Nucleus accumbens (tissue), 56 donors: ENCODE data around the gene RAB6A.
"Not testable (repeated sequence)": the region's sequence is repeated elsewhere in the genome, so short reads cannot be mapped to it uniquely, and the experiment has no call there.

Experiments used
- DNase-seq, 56 donors: peaks; one replicate each; lab custom pipeline; 2025; lab: John Stamatoyannopoulos, UW

The RAB6A gene

DNA sequence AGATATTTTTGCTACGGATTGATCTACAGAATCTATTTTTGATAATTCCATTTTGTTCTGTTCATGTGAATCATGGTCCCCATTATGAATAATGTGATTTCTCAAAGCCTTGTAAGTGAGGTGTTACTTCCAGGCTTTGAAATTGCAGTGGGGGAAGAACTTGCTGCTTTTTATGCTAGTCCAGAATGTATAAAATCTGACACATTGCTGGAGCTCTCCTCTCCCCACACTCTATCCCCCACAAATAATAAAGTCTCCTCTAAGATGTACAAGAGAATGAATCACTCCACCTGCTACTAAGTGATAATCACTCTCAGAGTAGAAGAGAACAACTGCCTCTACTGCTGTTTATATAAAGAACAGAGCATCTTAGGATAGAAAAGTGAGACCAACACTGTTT is 5.9 kb upstream of the RAB6A start:
- peak in 2 of 56 donors; percentile 17 to 25 for DNase-seq

DNA sequence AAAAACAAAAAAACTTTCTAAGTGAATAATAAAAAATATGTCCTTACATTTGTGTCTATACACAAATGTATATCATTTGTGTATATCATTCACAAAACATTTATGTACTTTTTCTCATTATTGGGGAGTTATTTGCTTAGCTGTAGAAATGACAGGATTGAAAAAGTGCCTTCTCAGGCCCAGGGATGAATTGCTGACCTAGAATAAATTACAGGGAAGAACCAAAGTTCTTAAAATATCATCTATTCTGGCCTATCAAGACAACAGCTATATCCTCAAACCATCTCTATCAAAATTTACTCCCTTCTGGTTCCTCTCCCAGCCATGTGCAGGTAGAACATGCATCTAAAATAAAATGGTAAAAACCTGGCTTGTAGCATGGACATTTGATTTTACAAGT is 1.9 kb upstream of the RAB6A start:
- DNase-seq: no peak

DNA sequence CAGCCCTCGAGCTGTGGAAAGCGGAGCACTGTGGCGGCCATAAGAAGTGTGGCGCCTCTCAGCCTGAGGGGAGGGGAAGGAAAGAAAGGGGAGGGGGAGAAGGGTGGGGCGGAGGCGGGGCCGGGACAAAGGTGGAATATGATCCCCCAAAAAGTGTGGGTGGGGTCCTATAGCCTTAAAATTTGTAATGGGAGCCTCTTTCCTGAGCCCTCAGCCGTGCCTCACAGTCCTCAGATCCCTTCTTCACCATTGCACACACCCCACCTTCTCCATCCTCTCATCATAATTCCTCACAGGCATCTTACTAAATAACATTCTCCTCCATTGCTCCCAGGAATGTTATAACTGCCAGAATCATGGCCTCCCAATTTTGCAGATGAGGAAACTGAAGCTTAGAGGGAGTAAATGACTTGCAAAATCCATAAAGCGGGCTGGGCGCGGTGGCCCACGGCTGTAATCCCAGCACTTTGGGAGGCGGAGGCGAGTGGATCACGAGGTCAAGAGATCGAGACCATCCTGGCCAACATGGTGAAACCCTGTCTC is 600 bp upstream of the RAB6A start:
- no peak for DNase-seq

DNA sequence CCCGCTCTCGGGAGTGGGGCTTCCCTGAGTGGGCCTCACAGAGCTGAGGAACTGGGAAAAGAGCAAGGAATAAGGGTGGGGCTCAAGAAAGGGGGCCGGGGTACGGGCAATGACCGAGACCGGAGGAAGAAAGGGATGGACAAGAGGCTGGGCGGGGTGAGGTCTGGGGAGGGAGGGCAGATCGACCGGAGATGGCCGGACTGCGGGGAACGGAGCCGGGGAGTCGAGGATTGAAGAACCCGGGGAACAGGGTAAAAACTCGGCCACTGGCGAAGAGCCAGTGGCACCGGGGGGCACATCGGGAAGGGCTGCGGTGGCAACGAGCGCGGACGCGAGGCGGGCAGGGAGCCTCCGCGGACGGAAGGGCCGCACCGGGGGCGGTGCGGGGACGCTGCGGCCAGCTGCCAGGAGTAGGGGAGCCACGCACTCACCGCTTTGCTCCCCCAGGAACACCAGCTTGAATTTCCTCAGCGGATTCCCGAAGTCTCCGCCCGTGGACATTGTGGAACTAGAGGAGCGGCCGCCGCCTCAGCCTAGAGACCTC is 667 bp downstream of the RAB6A start:
- peak in 36 of 56 donors; percentile 7 to 64 (median 42) for DNase-seq

DNA sequence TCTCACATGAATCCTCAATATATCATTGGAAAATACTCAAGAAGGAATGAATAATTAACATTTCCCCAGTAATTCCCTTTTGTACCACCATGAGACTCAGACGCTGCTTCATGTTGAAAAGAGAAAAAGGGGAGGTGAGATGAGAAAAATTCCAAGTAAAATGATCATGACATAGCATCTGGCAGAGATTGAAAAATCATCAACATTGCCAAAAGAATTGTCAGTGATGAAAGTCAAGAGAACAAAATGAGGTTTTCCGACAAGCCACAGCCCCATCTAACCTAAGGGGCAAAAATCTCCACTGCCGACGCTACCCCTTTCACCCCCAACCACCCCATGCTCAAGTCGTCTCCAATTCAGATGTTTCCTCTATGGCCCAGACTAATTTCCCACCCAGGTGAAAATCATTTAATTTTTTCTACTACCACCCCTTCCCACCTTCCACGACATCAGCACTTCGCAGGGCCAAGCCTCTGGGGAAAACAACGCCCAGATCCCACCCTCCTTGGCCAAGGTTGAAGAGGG is 1.2 kb downstream of the RAB6A start:
- peak in 3 of 56 donors; percentile 32 to 46 (median 41) for DNase-seq

DNA sequence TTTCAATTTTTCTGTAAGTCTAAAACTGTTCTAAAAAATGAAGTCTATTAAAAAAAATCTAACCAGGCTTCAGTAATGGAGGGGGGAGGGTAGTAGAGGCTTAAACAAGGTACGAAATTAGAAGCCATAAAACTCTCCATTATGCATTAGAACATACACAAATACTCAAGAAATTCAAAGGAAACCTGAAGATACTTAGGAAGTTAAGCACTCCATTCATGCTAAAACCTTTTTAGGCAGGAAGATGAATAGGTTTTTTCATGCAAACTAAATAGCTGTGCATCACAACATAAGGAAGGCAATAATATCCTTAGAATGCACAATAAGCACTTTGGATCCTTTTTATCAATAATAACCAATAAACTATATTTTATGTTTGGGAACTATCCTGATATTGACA is 2.4 kb downstream of the RAB6A start:
- no peak for DNase-seq

DNA sequence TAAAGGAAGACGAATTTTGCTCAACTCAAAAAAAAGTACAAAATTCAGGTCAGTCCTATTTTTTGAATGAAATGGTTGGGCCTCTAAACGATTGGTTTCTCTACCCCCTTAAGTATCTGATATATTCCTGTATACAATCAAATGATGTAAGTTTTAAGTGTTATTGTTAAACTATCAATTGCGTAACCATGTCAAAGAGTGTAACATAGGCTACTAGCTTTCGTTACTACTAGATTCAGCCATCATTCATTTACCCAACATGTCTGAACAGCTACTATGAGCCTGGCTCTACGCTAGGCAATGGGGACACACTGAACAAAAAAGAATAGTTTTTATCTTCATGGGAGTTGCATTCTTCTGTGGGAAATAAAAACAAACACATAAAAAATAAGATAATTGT is 3.3 kb downstream of the RAB6A start:
- no peak for DNase-seq

DNA sequence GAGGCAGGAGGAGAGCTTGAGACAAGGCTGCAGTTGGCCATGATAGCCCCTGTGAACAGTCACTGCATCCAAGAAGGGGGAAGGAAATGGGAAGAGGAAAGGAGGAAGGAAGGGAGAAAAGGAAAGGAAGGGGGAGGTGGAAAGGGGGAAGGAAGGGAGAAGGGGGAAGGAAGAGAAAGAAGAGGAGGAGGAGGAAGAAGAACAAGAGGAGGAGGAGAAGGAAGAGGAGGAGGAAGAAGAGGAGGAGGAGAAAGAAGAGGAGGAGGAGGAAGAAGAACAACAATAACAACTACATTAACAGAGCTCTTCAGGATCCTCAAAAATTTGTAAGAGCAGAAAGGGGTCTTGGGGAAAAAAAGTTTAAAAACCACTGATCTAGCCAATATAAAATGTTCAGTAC is 5.2 kb downstream of the RAB6A start:
- DNase-seq: no peak

DNA sequence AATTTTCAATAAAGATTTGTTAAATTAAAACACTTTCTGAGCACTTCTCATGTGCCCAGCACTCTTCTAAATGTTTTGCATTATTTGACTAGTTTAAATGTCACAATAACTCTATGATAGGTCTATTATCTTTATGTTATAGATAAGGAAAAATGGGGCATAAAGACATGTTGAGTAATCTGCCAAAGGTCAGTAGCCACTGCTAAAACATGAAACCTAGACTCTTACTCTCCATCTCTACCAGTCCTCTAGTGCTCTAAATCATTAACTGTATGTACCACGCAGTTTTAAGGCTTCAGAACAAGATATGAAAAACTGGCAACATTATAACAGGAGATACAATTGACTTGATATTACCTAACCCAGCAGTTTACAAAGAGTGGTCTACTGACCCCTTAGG is 6.9 kb downstream of the RAB6A start:
- DNase-seq: no peak

DNA sequence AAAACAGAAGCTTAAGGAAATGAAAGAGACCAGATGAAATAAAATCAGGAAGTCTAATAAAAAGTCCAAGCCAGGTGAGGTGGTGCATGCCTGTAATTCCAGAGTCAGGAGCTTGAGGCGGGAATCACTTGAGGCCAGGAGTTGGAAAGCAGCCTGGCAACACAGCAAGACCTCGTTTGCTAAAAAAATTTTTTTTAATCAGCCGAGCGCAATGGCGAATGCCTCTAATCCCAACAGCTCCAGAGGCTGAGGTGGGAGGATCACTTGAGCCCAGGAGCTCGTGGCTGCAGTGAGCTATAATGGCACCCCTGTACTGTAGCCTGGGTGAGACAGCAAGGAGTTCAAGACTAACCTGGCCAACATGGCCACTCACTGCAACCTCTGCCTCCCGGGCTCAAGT is 8.0 kb downstream of the RAB6A start:
- no peak for DNase-seq

DNA sequence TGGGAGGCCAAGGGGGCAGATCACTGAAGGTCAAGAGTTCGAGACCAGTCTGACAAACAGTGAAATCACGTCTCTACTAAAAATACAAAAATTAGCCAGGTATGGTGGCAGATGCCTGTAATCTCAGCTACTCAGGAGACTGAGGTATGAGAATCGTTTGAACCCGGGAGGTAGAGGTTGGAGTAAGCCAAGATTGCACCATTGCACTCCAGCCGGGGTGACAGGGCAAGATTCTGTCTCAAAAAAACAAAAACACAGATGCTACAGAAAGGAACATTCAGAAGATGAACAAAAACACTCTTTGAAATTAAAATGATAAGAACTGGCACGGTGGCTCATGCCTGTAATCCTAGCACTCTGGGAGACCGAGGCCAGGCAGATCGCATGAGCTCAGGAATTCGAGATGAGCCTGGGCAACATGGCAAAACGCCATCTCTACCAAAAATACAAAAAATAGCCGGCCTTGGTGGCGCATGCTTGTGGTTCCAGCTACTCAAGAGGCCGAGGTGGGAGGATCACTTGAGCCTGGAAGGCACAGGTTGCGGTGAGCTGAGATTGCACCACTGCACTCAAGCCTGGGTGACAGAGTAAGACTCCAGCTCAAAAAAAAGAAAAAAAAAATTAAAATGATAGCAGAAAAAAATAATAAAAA is 8.5 kb downstream of the RAB6A start:
- peak in 1 of 56 donors; percentile 17 for DNase-seq

DNA sequence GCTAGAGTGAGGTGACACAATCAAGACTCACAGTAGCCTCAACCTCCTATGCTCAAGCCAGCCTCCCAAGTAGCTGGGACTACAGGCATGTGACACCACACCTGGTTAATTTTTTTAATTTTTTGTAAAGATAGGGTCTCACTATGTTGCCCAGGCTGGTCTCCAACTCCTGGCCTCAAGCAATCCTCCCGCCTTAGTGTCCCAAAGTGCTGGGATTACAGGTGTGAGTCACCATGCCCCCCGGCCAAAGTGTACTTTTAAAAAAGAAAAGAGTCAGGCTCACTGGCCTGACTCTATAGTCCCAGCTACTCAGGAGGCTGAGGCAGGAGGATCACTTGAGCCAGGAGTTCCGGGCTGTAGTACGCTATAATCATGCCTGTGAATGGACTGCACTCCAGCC is 10.0 kb downstream of the RAB6A start:
- DNase-seq: not testable (repeated sequence)

DNA sequence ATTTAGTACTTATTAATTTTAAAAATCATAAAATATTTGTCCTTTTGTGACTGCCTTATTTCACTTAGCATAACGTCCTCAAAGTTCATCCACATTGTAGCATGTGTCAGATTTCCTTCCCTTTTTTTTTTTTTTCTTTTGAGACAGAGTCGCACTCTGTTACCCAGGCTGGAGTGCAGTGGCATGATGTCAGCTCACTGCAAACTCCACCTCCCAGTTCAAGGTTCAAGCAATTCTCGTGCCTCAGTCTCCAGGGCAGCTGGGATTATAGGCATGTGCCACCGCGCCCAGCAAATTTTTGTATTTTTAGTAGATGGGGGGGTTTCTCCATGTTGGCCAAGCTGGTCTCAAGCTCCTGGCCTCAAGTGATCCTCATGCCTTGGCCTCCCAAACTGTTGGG is 10.6 kb downstream of the RAB6A start:
- no peak for DNase-seq

DNA sequence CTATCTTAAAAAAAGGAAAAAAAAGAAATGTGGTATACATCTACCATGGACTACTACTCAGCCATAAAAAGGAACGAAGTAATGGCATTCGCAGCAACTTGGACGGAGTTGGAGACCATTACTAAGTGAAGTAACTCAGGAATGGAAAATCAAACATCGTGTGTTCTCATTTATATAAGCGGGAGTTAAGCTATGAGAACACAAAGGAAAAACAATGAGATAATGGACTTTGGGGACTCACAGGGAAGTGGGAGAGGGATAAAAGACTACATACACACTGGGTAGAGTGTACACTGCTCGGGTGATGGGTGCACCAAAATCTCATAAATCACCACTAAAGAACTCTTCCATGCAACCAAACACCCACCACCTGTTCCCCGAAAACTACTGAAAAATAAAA is 11.8 kb downstream of the RAB6A start:
- no peak for DNase-seq

DNA sequence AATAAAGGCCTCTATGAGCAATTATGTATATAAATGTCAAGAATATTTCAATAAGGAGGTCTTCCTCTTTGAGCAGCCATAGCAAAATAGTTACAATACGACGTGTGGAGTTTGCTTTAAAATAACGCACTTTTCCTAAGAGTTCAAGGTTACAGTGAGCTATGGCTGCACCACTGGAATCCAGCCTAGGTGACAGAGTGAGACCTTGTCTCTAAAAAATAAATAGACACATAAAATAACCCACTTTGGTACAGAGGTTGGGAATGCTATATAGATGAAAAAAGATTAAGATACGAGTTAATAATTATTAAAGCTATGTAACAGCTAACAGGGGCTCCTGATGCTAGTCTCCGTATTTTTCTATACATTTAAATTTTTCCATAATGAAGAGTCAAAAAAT is 12.6 kb downstream of the RAB6A start:
- DNase-seq: no peak

DNA sequence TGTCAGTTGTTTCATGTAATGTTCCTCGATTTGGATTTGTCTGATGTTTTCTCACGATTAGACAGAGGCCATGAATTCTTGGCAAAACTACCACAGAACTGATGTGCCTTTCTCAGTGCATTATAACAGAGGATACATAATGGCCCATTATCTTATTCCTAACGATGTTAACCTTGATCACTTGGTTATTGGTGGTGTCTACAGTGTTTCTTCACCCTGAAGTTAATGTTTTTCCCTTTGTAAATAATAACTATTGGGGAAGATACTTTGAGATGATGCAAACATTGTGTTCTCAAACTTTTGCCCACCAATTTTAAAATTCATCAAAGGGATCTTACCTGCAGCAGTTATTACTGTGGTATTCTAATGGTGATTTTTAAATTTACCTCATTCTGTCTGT is 13.1 kb downstream of the RAB6A start:
- no peak for DNase-seq

DNA sequence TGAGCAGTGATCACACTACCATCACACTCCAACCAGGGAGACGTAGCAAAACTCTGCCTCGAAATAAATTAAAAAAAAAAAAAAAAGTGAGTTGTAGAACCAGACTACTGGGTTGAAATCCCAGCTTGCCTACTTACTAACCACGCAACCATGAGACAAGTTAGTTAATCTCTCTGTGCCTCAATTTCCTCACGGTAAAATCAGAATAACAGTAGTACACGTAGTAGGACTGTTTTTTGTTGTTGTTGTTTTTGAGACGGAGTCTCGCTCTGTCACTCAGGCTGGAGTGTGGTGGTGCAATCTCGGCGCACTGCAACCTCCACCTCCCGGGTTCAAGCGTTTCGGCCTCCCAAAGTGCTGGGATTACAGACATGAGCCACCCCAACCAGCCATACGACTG is 14.2 kb downstream of the RAB6A start:
- no peak for DNase-seq

DNA sequence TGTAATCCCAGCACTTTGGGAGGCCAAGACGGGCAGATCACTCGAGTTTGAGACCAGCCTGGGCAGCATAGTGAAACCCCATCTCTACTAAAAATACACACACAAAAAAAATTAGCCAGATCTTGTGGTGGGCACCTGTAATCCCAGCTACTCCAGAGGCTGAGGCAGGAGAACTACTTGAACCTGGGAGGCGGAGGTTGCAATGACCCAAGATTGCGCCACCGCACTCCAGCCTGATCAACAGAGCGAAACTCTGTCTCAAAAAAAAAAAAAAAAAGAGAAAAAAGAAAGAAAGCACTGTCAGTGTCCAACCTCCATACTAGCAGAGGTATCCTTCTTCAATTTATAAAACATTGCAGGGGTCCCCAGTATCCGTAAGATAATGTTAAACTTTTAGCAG is 17.8 kb downstream of the RAB6A start:
- no peak for DNase-seq

DNA sequence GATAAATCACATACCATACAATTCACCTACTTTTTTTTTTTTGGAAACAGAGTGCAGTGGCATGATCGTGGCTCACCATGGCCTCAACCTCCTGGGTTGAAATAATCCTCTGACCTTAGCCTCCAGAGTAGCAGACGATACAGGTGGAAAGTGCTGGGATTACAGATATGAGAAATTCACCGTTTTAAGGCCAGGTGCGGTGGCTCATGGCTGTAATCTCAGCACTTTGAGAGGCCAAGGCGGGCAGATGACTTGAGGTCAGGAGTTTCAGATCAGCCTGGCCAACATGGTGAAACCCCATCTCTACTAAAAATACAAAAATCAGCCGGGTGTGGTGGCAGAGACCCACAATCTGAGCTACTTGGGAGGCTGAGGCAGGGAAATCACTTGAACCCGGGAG is 24.9 kb downstream of the RAB6A start:
- DNase-seq: not testable (repeated sequence)

DNA sequence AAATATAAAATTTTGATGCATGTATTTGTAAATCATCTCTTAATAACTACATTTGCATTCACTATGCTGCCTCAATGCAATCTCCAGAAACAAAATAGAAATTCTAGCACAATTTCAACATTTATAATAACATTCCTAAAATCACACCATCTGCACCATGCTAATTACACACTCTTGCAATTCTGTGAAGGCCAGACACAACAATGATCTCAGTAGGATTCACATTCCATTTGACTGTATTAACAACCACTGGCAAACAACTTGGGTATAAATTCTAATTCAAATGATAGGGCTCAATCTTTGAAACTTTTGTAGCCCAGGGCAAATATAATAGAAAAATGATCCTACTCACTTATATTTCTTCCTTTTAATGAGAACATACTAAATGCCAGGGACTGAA is 25.9 kb downstream of the RAB6A start:
- no peak for DNase-seq

DNA sequence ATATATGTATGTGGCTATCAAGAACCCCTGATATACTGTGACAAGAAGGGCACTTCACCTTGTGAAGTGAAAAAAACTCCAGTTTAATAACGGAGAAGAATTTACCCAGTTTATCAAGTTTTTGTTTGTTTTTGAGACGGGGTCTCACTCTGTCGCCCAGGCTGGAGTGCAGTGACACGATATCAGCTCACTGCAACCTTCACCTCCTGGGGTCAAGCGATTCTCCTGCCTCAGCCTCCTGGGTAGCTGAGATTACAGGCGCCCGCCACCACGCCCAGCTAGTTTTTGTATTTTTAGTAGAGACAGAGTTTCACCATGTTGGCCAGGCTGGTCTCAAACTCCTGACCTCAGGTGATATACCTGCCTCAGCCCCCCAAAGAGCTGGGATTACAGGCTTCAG is 26.9 kb downstream of the RAB6A start:
- DNase-seq: not testable (repeated sequence)

DNA sequence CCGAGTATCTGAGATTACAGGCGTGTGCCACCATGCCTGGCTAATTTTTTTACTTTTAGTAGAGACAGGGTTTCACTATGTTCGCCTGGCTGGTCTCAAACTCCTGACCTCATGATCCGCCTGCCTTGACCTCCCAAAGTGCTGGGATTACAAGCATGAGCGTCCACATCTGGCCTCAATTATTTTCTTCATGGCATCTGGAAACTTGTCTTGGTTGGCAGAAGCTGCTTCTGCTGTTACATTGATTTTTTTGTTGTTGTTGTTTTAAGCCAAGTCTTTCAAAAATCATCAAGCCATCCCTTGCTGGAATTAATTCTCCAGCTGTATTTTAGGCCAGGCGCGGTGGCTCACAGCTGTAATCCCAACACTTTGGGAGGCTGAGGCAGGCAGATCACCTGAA is 27.9 kb downstream of the RAB6A start:
- DNase-seq: not testable (repeated sequence)
